NOMO-1 treated with DMSO at 0.1 percent for 48 hours (cell line): Measurements from ENCODE around the gene SYT5.
"Not testable (repeated sequence)": the region's sequence is repeated elsewhere in the genome, so short reads cannot be mapped to it uniquely, and the experiment has no call there.

Experiments used
- DNase-seq: peaks from one replicate; lab custom pipeline; 2025; ENCODE audit not compliant: unreplicated experiment; lab: John Stamatoyannopoulos, UW

The SYT5 gene

DNA sequence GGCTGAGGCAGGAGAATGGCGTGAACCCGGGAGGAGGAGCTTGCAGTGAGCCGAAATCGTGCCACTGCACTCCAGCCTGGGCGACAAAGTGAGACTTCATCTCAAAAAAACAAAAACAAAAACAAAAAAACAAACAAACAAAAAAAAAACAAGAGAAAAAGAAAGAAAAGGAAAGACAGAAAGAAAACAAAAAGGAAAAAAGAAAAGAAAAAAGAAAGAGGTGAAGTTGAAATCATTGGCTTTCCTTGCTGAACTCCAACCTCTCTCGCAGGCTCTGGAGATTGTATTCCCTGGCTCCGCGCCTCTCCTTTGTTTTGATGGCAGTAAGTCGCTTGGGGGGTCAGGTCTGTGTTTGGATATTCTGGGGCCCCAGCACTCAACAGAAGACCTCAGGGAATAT is 7.8 kb downstream of the SYT5 start:
- not testable (repeated sequence) for DNase-seq

DNA sequence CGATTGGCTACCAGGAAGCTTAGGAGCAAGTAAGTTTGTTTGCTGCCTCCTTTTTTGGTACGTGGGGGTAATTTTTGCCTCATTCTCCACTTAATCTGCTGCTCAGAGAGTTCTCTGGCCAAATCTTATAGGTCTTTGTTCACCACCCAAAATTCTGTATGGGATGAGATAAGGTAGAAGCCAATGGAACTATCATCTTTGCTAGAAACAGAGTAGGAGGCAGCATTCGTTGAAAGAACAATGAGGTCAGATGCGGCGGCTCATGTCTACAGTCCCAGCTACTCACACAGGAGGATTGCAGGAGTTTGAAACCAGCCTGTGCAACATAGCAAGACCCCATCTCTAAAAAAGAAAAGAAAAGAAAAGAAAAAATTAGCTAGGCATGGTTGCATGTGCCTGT is 8.6 kb downstream of the SYT5 start:
- no peak for DNase-seq

DNA sequence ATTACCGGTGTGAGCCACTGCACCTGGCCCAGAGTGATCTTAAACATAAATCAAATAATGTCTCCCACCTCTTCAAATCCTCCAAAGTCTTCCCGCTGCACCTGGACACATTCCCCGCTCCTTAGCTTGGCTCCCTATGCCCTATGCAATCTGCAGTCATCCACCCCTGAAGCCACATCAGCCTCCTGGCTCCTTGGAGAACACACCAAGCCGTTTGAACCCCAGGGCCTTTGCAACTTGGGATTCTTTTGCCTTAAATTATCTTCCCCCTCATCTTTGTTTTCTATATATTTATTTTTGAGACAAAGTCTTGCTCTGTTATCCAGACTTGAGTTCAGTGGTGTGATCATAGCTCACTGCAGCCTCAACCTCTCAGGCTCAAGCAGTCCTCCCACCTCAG is 11.0 kb downstream of the SYT5 start:
- DNase-seq = no peak

DNA sequence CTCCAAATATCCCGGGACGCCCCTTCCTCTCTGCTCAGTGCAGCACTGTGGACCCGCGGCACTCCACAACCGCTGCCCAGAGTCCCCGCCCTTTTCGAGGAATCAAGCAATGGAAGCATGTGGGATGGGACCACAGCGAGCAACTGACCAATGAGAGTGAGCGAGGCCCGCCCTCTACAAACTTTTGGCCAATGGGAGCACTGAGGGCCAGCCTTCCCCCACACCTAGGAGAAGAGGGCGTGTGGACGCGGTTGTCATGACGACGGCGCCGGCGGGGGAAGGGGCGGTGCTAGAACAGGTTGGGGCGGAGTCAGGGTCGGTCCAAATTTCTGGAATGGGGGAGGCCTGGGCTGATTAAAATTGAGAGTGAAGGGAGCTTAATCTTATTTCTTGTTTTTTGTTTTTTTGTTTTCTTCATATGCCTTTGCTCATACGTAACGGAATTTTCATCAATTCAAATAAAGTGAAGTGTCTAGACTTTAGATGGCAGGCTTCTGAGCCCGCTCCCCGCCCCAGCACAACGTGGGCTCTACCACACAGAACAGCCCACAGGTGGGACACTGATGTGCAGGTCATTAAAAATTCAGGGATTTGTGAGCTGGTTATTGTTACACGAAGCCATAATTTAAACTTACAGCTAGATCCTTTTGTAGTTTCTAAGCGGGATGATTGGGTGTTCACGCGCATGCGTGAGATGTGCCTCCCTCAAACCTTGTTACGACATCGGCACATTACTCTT is 13.4 kb downstream of the SYT5 start, which contains the start of gene DNAAF3:
TSS of gene DNAAF3 (minus strand) at position 84 of the 739 bp plus-strand sequence. CDS start 200 bp downstream, outside the sequence.
- DNase-seq = peak; percentile 96

DNA sequence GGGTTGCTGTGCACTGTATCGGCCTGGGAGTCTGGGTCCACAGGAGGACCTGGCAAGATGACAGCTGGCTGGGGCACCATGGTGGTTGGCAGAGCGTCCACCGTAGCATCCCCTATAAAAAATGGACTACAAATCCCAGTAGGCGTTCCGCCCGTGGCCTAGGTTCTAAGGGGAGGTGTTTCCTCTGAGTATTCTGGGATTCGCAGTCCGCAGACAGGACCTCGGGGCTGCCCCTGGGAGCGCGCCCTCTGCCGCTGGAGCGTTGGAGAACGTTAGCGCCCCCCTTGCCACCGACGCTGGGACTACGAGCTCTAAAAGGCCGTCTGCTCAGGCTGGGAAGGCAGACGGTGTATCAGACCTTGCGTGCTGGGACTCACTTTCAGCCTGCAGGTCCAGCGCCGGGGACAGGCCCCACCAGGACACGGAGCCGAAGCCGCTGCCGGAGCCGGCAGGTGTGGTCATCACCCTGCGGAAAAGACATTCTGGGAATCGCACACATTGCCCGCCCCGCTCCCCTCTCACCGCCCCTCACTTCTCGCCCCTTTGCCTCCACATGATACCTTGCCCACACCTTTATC is 14.0 kb downstream of the SYT5 start:
- DNase-seq = peak; percentile 89

DNA sequence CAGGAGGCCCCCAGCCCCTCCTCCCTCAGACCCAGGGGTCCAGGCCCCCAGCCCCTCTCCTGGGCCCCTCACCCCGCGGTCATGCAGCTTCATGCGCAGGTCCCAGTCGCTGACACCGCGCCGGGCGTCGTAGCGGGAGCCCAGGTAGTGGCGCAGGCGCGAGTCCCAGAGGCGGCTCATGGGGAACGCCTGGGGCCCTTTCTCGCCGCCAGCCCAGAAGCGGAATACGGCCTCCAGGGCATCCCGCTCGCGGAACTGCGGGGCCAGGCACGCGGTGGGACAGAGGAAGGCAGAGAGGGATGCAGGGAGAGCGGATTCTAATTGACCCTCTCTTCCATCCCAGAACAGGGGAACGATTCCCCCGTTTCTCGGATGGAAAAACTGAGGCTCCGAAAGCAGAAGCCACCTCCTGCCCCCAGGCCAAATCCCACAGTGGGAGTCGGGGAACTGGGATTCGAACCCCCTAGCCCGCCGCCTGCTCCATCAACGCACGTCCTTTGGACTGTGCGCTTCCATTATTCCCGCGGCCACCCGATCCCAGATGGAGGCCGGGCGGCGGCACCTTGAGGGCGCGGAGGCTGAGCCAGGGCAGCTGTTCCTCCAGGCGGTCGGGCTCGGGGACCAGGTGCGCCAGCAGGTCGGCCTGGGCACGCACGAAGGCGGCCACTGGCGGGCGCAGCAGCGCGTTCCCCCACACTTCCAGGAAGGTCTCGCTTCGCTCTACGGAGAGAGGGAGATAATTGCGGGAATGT is 18.3 kb downstream of the SYT5 start:
- no peak for DNase-seq

DNA sequence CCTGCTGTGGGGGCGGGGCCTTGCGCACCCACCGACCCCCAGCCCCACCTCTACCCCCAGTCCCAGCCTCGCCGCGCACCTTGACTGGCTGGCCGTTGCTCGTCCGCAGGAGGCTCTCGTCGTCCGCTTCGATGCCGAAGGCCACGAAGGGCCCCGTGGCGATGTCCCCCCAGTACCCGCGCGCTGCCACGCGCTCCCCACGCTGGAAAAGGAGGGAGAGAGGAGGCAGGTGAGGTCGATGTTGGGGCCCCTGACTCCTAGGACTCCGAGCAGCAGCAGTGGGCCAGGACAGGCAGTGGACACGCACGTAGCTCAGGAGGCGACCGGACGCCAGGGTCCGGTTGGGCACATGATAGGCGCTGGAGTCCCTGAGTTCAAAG is 19.1 kb downstream of the SYT5 start:
- no peak for DNase-seq

DNA sequence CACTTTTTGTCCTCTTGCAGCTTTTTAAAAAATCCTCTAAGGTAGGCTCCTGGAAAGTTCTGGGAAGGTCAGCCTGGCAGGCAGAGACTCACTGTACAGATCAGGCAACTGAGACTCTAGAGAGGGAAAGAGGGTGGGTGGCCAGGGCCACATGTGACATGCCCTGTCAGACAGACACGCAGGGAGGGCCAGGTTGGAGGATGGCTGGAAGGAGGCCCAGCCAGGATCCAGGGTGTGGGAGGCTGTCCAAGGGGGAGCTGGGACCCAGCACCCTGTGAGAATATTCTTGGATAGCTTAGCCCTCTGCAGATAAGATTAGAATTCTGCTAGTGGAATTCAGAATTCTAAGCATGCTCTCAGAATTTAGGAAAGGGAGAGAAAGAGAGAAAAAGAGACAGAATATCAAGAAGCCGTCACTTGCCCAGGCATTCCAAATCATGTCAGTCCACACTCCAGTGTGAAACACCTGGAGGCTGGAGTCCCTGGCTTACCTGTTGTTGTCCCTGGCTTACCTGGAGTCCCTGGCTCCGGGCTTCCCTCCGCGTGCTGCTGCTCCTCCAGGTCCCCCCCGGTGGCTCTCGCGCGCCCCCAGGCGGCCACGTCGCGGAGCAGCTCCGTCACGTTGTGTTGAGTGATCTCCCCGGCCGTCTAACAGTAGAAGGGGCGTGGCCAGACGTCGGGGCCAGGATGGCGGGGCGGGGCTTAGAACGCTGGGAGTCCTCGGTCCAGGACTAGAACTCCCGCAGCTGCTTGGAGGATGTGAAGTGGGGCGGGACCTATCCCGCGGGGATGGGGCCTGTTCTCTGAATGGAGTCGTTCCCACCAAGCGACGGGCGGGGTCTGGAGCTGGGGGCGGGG is 19.7 kb downstream of the SYT5 start:
- peak; percentile 90 for DNase-seq

DNA sequence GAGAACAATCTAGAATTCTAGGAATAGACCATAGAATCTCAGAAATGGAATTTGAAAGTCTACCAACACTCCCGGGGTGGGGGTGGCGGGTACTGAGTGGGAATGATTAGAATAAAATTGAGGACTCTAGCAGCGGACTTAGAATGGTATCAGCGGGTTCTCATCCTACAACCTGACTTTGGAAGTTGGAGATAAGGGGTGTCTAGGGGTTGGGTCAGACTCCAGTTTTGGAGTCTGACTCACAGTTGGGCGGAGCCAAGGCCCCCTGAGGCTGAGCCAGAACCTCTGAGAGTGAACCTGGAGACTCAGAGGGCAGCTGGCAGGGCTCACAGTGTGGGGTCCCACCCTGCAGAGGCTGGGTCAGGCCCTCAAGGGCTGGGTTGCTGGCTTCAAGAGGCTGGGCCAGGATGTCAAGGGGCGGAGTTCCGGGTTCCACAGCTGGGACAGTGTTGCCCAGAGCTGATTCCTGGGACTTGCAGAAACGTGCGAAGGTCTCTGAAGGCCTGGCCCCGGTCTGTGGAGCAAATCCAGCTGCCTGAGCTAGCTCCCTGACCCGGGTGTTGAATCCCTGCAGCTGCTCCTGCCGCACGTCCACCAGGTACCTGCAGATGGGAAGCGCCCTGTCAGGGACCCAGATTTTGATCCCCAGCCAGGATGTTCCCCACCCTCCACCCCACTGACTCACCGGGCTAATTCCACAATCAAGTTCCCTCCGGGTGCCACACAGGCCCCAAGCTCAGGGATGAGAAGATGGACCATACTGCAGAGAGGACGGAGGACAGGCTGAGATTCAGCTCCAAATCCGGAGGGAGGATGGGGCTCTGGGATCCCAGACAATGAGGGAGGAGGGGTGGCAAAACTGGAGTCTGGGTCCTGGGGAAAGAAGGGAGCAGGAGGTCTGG is 21.0 kb downstream of the SYT5 start:
- DNase-seq = no peak

DNA sequence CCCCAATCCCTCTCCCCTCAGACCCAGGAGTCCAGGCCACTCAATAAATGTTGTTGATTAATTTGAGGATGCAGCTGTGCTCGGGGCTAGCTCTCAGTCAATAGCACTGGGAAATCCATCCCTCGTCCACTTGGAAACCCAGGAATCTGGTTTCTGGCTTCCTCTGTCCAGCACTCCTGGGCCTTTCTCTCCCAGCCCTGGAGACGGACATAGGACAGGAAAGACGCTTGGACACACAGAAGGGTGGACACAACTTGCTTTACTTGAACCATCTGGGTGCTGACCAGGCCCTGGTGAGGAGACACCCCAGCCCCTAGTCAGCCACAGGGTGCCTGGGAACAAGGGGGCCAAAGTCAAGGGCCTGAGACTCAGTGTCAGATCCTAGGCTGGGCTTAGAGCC is 21.7 kb downstream of the SYT5 start:
- DNase-seq = no peak

DNA sequence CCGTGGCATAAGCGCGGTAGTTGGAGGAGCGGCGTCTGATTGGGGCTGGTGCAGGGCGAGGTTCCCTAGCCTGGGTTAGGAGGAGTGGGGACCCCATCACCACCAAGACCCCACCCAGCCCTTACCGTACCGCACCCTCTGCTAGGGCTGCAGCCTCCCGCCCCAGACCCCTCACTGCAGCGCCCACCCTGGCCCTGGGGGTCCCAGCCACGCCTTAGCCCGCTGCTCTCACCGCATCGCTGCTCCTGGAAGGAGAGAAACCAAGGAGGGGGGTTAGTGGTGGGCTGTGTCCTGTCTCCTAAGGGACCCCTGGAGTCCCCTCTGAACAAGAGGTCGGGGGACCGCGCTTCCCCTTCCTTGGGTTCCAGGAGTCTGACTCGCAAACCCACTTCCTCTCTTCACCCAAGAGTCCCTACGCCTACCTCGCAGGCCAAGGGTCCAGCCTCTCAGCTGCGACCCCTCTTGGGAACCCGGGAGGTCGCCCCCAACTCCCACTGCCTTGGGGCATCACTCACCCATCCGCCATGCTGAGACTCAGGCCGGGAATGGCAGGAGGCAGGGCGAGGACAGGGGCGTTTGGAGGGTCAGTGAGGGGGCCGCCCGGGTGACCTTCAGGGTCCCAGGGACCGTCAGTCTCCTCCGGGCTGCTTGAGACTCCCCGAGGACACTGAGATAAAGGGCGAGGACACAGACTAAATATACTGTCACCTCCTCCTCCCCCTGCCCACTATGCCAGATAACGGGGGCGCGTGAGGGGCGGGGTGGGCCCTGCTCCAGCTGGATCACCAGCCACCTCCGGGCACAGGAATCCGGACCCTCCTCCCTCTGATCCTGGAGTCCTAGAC is 22.8 kb downstream of the SYT5 start, which contains the start of gene TNNI3:
TSS of gene TNNI3 (minus strand) at position 669 of the 845 bp plus-strand sequence. CDS start at position 526, 143 bp downstream.
- DNase-seq = peak; percentile 19

DNA sequence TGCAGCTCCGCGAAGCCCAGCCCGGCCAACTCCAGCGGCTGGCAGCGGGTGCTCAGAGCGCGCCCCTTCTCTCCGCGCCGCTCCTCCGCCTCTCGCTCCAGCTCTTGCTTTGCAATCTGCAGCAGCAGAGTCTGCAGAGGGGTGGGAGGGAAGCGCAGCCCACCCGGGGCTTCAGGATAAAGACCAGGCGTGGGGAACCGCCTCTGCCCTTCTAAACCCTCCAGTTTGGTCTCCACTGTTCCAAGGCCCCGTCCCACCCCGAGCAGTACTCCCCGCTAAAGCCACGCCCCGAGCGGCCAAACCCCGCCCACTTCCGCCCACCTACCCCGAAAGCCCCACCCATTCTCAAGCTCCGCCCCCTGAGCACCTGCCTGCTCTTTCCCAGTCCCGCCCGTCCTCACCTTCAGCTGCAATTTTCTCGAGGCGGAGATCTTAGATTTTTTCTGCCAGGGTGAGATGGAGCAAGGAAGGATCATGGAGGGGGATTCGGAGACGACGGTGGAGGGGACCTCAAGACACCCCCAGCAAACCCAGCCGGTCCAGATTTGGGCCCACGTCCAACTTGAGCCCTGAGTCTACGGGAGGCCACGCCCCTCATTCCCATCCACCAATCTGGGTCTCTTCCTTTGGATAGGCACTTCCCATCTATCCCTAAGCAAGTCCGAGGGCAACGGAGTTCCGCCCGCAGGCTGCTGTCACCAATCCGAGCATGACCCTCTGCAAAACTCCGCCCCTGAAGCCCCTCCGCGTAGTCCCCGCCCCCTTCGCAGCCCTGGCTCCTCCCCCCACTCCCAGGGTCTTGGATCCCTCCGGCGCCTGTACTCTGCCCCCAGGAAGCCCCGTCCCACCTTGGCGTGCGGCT is 23.7 kb downstream of the SYT5 start:
- DNase-seq = peak; percentile 30

DNA sequence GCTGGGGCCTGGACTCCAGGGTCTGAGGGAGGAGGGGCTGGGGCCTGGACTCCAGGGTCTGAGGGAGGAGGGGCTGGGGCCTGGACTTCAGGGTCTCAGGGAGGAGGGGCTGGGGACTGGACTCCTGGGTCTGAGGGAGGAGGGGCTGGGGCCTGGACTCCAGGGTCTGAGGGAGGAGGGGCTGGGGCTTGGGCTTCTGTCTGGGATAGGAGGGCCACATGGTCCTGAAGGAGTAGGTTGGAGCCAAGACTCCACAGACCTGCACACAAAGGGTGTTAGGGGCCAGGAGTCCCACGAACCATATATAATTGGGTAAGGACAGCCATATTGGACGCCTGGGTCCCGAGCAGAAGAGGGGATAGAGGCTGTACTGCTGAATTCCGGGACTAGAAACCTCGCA is 24.3 kb downstream of the SYT5 start:
- not testable (repeated sequence) for DNase-seq

DNA sequence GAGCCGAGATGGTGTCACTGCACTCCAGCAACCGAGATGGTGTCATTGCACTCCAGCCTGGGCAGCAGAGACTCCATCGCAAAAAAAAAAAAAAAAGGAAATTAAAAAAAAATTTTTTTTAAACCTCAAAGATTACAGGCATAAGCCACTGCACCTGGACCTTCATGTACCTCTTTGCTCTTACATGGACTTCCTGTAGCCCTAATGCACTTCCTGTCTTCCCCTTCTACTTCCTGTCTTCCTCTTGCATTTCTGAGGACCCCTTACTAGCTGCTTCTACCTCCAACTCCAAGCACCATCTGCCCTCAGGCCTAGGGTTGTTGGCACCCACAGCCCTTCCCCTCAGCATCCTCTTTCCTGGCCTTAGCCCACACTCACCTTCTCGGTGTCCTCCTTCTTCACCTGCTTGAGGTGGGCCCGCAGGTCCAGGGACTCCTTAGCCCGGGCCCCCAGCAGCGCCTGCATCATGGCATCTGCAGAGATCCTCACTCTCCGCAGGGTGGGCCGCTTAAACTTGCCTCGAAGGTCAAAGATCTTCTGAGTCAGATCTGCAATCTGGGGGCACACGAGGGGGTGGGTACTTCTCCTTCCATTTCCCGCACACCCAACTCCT is 26.3 kb downstream of the SYT5 start:
- no peak for DNase-seq

DNA sequence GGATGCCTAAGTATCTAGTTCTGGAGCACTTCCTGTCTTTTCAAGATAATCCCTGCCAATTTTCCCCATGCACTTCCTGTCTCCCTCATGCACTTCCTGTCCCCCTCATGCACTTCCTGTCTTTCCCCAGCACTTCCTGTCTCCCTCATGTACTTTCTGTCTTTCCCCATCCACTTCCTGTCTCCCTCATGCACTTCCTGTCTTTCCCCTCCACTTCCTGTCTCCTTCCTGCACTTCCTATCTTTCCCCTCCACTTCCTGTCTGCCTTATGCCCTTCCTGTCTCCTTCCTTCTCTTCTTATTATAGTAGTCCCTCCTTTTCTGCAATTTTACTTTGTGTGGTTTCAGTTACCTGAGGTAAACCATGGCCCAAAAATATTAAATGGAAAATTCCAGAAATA is 28.1 kb downstream of the SYT5 start:
- DNase-seq = no peak

DNA sequence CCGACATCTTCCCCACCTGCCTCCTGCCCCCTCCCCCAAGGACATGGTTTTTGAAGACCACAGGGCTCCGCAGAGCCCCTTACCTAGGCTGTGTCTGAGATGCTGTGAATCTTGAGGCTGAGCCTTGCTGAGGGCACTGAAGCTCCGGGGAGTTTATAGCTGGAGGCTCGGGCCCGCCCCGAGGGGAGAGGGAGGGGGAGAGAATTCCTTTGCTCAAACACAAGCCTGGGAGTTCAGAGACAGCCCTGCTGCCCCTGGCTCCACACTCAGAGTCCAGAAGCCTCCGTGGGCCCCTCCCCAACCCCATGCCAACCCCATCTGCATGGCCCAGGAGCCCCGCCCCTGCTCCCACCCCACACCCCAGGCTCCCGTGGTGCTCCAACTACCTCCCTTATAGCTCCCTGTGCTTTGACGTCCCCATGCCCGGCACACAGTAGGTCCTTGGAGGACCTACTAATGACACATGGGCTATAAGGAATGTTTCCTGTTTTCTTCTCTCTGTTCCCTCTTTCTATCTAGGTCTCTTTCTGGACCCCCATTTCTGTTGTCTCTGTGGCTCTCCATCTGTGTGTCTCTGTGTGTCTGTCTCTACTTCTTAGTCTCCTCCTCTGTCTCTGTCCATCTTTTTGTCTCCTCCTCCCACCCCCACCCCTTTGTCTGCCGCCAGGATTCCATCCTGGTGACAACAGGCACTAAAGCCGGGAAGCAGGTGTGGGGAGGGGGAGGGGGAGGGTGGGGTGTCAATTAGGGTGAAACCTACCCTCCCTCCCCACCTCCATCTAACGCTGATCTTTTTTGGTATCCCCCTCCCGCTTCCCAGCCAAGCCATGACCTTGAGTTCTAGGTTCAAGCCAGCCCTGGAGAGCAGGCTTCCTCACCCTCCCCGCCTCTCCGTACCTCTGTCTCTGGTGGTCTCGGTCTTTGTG is 30.7 kb downstream of the SYT5 start, which contains the start of gene TNNT1:
TSS of gene TNNT1 (minus strand) at position 129 of the 926 bp plus-strand sequence. CDS start 2,049 bp downstream, outside the sequence.
- DNase-seq = no peak
